Measurements from ENCODE around the gene SGSH.

SGSH gene

GRCh38 chr17:80176757-80177156 lies 43.4 kb downstream of the SGSH start:
- H3K9me3 ChIP-seq (ENCODE audit: control insufficient read depth in 1 of 2, low read length in 2 of 2) = no peaks in the 10 kb centered on the region
- H3K4me1 ChIP-seq (ENCODE audit: control insufficient read depth in 1 of 2, insufficient read depth in 2 of 2, low read length in 2 of 2) = peaks cover 6 to 8% of the 10 kb centered on the region in 2 donors
- H3K36me3 ChIP-seq (ENCODE audit: control insufficient read depth in 1 of 2, insufficient read depth in 2 of 2, low read length in 2 of 2) = no peaks in the 10 kb centered on the region
- no peak overlapping the region for H3K9ac ChIP-seq (ENCODE audit: low read depth in 1 of 2, low read length in 2 of 2)
- no peak overlapping the region for H3K4me3 ChIP-seq (ENCODE audit: low read depth in 1 of 2, low read length in 2 of 2)
- H3K27ac ChIP-seq (ENCODE audit: low read depth, low read length) = no peak overlapping the region
- H3K27me3 ChIP-seq (ENCODE audit: control insufficient read depth in 1 of 2, insufficient read depth in 2 of 2, low read length in 2 of 2) = no peaks in the 10 kb centered on the region

- Histone ChIP-seq H3K27me3 (ENCODE audit: control insufficient read depth in 1 of 2, insufficient read depth in 2 of 2, low read length in 2 of 2) (peaks cover 0 to 3% of the 10 kb centered on the region in 2 donors), H3K9ac (ENCODE audit: low read depth in 1 of 2, low read length in 2 of 2) (no peak overlapping the region), H3K36me3 (ENCODE audit: control insufficient read depth in 1 of 2, insufficient read depth in 2 of 2, low read length in 2 of 2) (no peaks in the 10 kb centered on the region), H3K9me3 (ENCODE audit: control insufficient read depth in 1 of 2, low read length in 2 of 2) (no peaks in the 10 kb centered on the region), H3K4me3 (ENCODE audit: low read depth in 1 of 2, low read length in 2 of 2) (no peak overlapping the region), H3K4me1 (ENCODE audit: control insufficient read depth in 1 of 2, insufficient read depth in 2 of 2, low read length in 2 of 2) (peaks cover 6 to 8% of the 10 kb centered on the region in 2 donors), H3K27ac (ENCODE audit: low read depth, low read length) (no peak overlapping the region)
These were observed 46.2 kb downstream of the SGSH start for GRCh38 chr17:80173916-80174315.

GRCh38 chr17:80173126-80173525 lies 47.0 kb downstream of the SGSH start:
- peaks cover 0 to 3% of the 10 kb centered on the region in 2 donors for H3K27me3 ChIP-seq (ENCODE audit: control insufficient read depth in 1 of 2, insufficient read depth in 2 of 2, low read length in 2 of 2)
- no peak overlapping the region for H3K4me3 ChIP-seq (ENCODE audit: low read depth in 1 of 2, low read length in 2 of 2)
- H3K9me3 ChIP-seq (ENCODE audit: control insufficient read depth in 1 of 2, low read length in 2 of 2) = no peaks in the 10 kb centered on the region
- no peak overlapping the region for H3K27ac ChIP-seq (ENCODE audit: low read depth, low read length)
- no peak overlapping the region for H3K9ac ChIP-seq (ENCODE audit: low read depth in 1 of 2, low read length in 2 of 2)
- peaks cover 5% of the 10 kb centered on the region in 2 donors for H3K4me1 ChIP-seq (ENCODE audit: control insufficient read depth in 1 of 2, insufficient read depth in 2 of 2, low read length in 2 of 2)
- H3K36me3 ChIP-seq (ENCODE audit: control insufficient read depth in 1 of 2, insufficient read depth in 2 of 2, low read length in 2 of 2) = no peaks in the 10 kb centered on the region

GRCh38 chr17:80171681-80172080 lies 48.5 kb downstream of the SGSH start:
- Histone ChIP-seq H3K9me3 (ENCODE audit: control insufficient read depth in 1 of 2, low read length in 2 of 2) (no peaks in the 10 kb centered on the region), H3K27ac (ENCODE audit: low read depth, low read length) (no peak overlapping the region), H3K4me3 (ENCODE audit: low read depth in 1 of 2, low read length in 2 of 2) (no peak overlapping the region), H3K36me3 (ENCODE audit: control insufficient read depth in 1 of 2, insufficient read depth in 2 of 2, low read length in 2 of 2) (no peaks in the 10 kb centered on the region), H3K9ac (ENCODE audit: low read depth in 1 of 2, low read length in 2 of 2) (no peak overlapping the region), H3K4me1 (ENCODE audit: control insufficient read depth in 1 of 2, insufficient read depth in 2 of 2, low read length in 2 of 2) (no peaks in the 10 kb centered on the region), H3K27me3 (ENCODE audit: control insufficient read depth in 1 of 2, insufficient read depth in 2 of 2, low read length in 2 of 2) (peaks cover 0 to 3% of the 10 kb centered on the region in 2 donors)

GRCh38 chr17:80169784-80170500 lies 50.2 kb downstream of the SGSH start, which contains the start of gene CARD14:
Gene CARD14, plus strand, starts transcription at chr17:80170030. Its CDS starts 11,409 bp downstream, at chr17:80181439.
- Histone ChIP-seq H3K27me3 (ENCODE audit: control insufficient read depth in 1 of 2, insufficient read depth in 2 of 2, low read length in 2 of 2) (peaks cover 0 to 3% of the 10 kb centered on the region in 2 donors), H3K4me3 (ENCODE audit: low read depth in 1 of 2, low read length in 2 of 2) (no peak within 1 kb of the TSS), H3K27ac (ENCODE audit: low read depth, low read length) (no peak within 1 kb of the TSS), H3K9me3 (ENCODE audit: control insufficient read depth in 1 of 2, low read length in 2 of 2) (no peaks in the 10 kb centered on the region), H3K9ac (ENCODE audit: low read depth in 1 of 2, low read length in 2 of 2) (no peak within 1 kb of the TSS), H3K4me1 (ENCODE audit: control insufficient read depth in 1 of 2, insufficient read depth in 2 of 2, low read length in 2 of 2) (no peaks in the 10 kb centered on the region), H3K36me3 (ENCODE audit: control insufficient read depth in 1 of 2, insufficient read depth in 2 of 2, low read length in 2 of 2) (no peaks in the 10 kb centered on the region)

GRCh38 chr17:80169107-80169506 lies 51.0 kb downstream of the SGSH start:
- H3K27me3 ChIP-seq (ENCODE audit: control insufficient read depth in 1 of 2, insufficient read depth in 2 of 2, low read length in 2 of 2) = peaks cover 0 to 3% of the 10 kb centered on the region in 2 donors

GRCh38 chr17:80168371-80168770 lies 51.8 kb downstream of the SGSH start:
- no peaks in the 10 kb centered on the region for H3K4me1 ChIP-seq (ENCODE audit: control insufficient read depth in 1 of 2, insufficient read depth in 2 of 2, low read length in 2 of 2)
- no peaks in the 10 kb centered on the region for H3K36me3 ChIP-seq (ENCODE audit: control insufficient read depth in 1 of 2, insufficient read depth in 2 of 2, low read length in 2 of 2)
- no peak overlapping the region for H3K27ac ChIP-seq (ENCODE audit: low read depth, low read length)
- no peaks in the 10 kb centered on the region for H3K9me3 ChIP-seq (ENCODE audit: control insufficient read depth in 1 of 2, low read length in 2 of 2)
- peaks cover 0 to 3% of the 10 kb centered on the region in 2 donors for H3K27me3 ChIP-seq (ENCODE audit: control insufficient read depth in 1 of 2, insufficient read depth in 2 of 2, low read length in 2 of 2)
- no peak overlapping the region for H3K4me3 ChIP-seq (ENCODE audit: low read depth in 1 of 2, low read length in 2 of 2)
- H3K9ac ChIP-seq (ENCODE audit: low read depth in 1 of 2, low read length in 2 of 2) = no peak overlapping the region

More at GRCh38 chr17:80169107-80169506, 51.0 kb downstream of the SGSH start:
- no peak overlapping the region for H3K4me3 ChIP-seq (ENCODE audit: low read depth in 1 of 2, low read length in 2 of 2)
- H3K9ac ChIP-seq (ENCODE audit: low read depth in 1 of 2, low read length in 2 of 2) = no peak overlapping the region
- no peaks in the 10 kb centered on the region for H3K9me3 ChIP-seq (ENCODE audit: control insufficient read depth in 1 of 2, low read length in 2 of 2)
- H3K4me1 ChIP-seq (ENCODE audit: control insufficient read depth in 1 of 2, insufficient read depth in 2 of 2, low read length in 2 of 2) = no peaks in the 10 kb centered on the region
- H3K36me3 ChIP-seq (ENCODE audit: control insufficient read depth in 1 of 2, insufficient read depth in 2 of 2, low read length in 2 of 2) = no peaks in the 10 kb centered on the region
- no peak overlapping the region for H3K27ac ChIP-seq (ENCODE audit: low read depth, low read length)

GRCh38 chr17:80166446-80166845 lies 53.7 kb downstream of the SGSH start:
- H3K9me3 ChIP-seq (ENCODE audit: control insufficient read depth in 1 of 2, low read length in 2 of 2) = no peaks in the 10 kb centered on the region
- H3K27me3 ChIP-seq (ENCODE audit: control insufficient read depth in 1 of 2, insufficient read depth in 2 of 2, low read length in 2 of 2) = peaks cover 0 to 3% of the 10 kb centered on the region in 2 donors
- no peak overlapping the region for H3K9ac ChIP-seq (ENCODE audit: low read depth in 1 of 2, low read length in 2 of 2)
- no peaks in the 10 kb centered on the region for H3K36me3 ChIP-seq (ENCODE audit: control insufficient read depth in 1 of 2, insufficient read depth in 2 of 2, low read length in 2 of 2)
- H3K4me3 ChIP-seq (ENCODE audit: low read depth in 1 of 2, low read length in 2 of 2) = no peak overlapping the region
- no peak overlapping the region for H3K27ac ChIP-seq (ENCODE audit: low read depth, low read length)
- no peaks in the 10 kb centered on the region for H3K4me1 ChIP-seq (ENCODE audit: control insufficient read depth in 1 of 2, insufficient read depth in 2 of 2, low read length in 2 of 2)

GRCh38 chr17:80164185-80164584 lies 55.9 kb downstream of the SGSH start:
- peaks cover 0 to 3% of the 10 kb centered on the region in 2 donors for H3K27me3 ChIP-seq (ENCODE audit: control insufficient read depth in 1 of 2, insufficient read depth in 2 of 2, low read length in 2 of 2)
- H3K9me3 ChIP-seq (ENCODE audit: control insufficient read depth in 1 of 2, low read length in 2 of 2) = no peaks in the 10 kb centered on the region
- no peaks in the 10 kb centered on the region for H3K4me1 ChIP-seq (ENCODE audit: control insufficient read depth in 1 of 2, insufficient read depth in 2 of 2, low read length in 2 of 2)
- no peak overlapping the region for H3K4me3 ChIP-seq (ENCODE audit: low read depth in 1 of 2, low read length in 2 of 2)
- no peaks in the 10 kb centered on the region for H3K36me3 ChIP-seq (ENCODE audit: control insufficient read depth in 1 of 2, insufficient read depth in 2 of 2, low read length in 2 of 2)
- no peak overlapping the region for H3K9ac ChIP-seq (ENCODE audit: low read depth in 1 of 2, low read length in 2 of 2)
- no peak overlapping the region for H3K27ac ChIP-seq (ENCODE audit: low read depth, low read length)

GRCh38 chr17:80163336-80163735 lies 56.8 kb downstream of the SGSH start:
- Histone ChIP-seq H3K9ac (ENCODE audit: low read depth in 1 of 2, low read length in 2 of 2) (no peak overlapping the region), H3K4me1 (ENCODE audit: control insufficient read depth in 1 of 2, insufficient read depth in 2 of 2, low read length in 2 of 2) (no peaks in the 10 kb centered on the region), H3K27me3 (ENCODE audit: control insufficient read depth in 1 of 2, insufficient read depth in 2 of 2, low read length in 2 of 2) (peaks cover 0 to 3% of the 10 kb centered on the region in 2 donors), H3K9me3 (ENCODE audit: control insufficient read depth in 1 of 2, low read length in 2 of 2) (no peaks in the 10 kb centered on the region), H3K27ac (ENCODE audit: low read depth, low read length) (no peak overlapping the region), H3K36me3 (ENCODE audit: control insufficient read depth in 1 of 2, insufficient read depth in 2 of 2, low read length in 2 of 2) (no peaks in the 10 kb centered on the region), H3K4me3 (ENCODE audit: low read depth in 1 of 2, low read length in 2 of 2) (no peak overlapping the region)
